Fibroblast of mammary gland (primary cell): ENCODE data around the gene COG5.
A peak's percentile ranks its signal among the peaks of the same experiment; 100 is the strongest.

Experiments used
- DNase-seq: peaks from one replicate; pipeline ENCODE4 v3.0.0-alpha.2; 2010; ENCODE audit warnings: low read depth
- H3K4me3 ChIP-seq: 2 replicates; pipeline ENCODE4 v1.5.1; 2011; ENCODE audit warnings: low read depth, mild to moderate bottlenecking, low read length, moderate library complexity; ENCODE audit not compliant: control insufficient read depth
- TF ChIP-seq, protein P1 (sequence below): conservative IDR thresholded peaks from 2 replicates; pipeline ENCODE4 v1.5.1; 2011; ENCODE audit warnings: low read depth, low read length, inconsistent platforms; ENCODE audit not compliant: control insufficient read depth, insufficient read depth

The COG5 gene

DNA sequence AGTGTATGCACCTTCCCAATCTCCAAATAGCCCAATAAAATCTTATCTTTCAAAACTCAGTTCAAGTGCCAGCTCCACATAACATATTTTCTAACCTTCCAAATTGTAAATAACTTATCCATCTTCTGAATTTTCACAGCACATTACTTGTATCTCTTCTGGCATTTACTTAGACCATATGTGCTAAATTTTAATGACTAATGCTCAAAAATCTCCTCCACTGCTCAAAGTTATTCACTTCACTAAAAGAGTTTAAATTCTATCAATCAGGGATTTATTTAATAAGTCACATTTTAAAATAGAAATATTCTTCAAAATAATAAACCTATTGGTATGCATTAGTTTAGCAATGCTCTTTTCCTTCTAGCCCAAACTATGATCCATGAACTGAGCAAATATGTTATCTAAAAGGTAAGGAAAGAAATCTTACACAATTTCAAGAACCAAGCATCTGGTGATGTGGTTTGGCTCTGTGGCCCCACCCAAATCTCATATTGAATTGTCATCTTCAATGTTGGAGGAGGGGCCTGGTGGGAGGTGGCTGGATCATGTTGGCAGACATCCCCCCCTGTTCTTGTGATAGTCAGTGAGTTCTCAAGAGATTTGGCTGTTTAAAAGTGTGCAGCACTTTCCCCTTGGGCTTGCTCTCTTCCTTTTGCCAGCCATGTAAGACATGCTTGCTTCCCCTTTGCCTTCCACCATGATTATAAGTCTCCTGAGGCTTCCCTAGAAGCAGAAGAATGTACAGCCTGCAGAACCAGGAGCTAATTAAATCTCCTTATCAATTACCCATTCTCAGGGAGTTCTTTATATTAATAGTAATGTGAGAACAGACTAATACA, 121.9 kb downstream of the COG5 start:
- peak; percentile 62 for DNase-seq
- H3K4me3 ChIP-seq, result no peak overlapping the region
- TF ChIP-seq, protein P1, sequence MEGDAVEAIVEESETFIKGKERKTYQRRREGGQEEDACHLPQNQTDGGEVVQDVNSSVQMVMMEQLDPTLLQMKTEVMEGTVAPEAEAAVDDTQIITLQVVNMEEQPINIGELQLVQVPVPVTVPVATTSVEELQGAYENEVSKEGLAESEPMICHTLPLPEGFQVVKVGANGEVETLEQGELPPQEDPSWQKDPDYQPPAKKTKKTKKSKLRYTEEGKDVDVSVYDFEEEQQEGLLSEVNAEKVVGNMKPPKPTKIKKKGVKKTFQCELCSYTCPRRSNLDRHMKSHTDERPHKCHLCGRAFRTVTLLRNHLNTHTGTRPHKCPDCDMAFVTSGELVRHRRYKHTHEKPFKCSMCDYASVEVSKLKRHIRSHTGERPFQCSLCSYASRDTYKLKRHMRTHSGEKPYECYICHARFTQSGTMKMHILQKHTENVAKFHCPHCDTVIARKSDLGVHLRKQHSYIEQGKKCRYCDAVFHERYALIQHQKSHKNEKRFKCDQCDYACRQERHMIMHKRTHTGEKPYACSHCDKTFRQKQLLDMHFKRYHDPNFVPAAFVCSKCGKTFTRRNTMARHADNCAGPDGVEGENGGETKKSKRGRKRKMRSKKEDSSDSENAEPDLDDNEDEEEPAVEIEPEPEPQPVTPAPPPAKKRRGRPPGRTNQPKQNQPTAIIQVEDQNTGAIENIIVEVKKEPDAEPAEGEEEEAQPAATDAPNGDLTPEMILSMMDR, result no peak

DNA sequence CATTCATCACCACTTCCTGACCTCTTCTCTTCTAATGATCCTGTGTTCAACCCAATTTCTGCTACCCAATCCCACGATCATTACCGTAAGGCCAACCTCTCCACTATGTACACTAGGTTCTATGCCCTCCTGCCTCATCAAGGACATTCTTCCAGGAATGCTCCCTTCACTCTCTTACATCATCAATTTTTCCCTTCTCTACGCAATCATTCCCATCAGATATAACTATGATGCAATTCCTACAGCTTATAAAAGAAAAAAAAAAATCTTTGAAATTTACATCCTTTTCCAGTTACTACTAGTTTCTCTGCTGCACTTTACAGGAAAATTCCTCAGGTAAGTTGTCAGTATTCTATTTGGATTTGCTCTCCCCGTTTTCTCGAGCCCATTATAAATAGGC, 124.7 kb downstream of the COG5 start:
- TF ChIP-seq, protein P1, result no peak
- DNase-seq, result no peak
- H3K4me3 ChIP-seq, result no peak overlapping the region

DNA sequence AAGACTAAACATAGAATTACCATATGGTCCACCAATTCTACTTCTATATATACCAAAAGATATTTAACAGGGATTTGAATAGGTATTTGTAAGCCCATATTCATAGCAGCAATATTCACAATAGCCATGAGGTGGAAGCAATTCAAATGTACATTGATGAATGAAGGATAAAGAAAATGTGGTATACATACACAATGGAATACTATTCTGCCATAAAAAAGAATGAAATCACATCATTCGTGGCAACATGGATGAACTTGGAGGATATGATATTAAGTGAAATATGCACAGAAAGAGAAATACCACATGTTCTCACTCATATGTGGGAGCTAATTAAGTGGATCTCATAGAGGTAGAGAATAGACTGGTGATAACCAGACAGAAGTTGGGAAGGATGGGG, 128.0 kb downstream of the COG5 start:
- no peak for DNase-seq
- TF ChIP-seq, protein P1, result no peak
- H3K4me3 ChIP-seq, result no peak overlapping the region

- TF ChIP-seq, protein P1, result no peak
- no peak overlapping the region for H3K4me3 ChIP-seq
- no peak for DNase-seq
Observed at GRCh38 chr7:107432261-107432660, 131.5 kb downstream of the COG5 start.

GRCh38 chr7:107430057-107430456, 133.7 kb downstream of the COG5 start:
- no peak for DNase-seq
- no peak overlapping the region for H3K4me3 ChIP-seq
- TF ChIP-seq, protein P1, result no peak

DNA sequence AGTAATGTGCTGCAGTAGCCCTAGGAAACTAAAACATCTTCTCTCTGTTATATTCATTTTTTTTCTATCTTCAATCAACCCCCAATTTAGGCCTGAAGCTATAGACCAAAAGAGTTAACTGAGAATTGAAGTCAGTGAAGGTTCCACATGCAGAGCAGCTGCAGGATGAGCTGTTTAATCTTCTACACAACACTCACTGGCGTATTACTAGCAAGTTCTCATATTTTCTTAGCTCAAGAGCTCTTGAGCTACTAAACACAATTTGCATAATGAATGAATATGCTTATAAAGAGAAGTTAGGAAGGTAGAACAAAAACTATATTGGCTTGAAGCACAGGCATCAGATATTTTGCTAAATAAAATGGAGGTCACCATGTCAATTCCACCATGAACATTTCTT, 135.1 kb downstream of the COG5 start:
- TF ChIP-seq, protein P1, result no peak
- H3K4me3 ChIP-seq, result no peak overlapping the region
- DNase-seq, result no peak
